PFSK-1 (cell line): ENCODE results near the gene NOP16.

Experiments
- FOXP2 ChIP-seq: optimal IDR thresholded peaks from 2 replicates; pipeline ENCODE3; 2011; ENCODE audit warnings: borderline replicate concordance, control low read depth, inconsistent platforms; ENCODE audit not compliant: insufficient read depth; ENCODE audit errors: extremely low read length, extremely low read depth
- POLR2AphosphoS5 ChIP-seq: IDR thresholded peaks from 2 replicates; pipeline ENCODE4 v1.6.1; 2012; ENCODE audit warnings: low read depth, mild to moderate bottlenecking, control low read depth, low read length, moderate library complexity
- SIN3A ChIP-seq: IDR thresholded peaks from 2 replicates; pipeline ENCODE4 v1.6.1; 2012; ENCODE audit warnings: mild to moderate bottlenecking, low read length, moderate library complexity, borderline replicate concordance; ENCODE audit not compliant: insufficient read depth
- TAF1 ChIP-seq: IDR thresholded peaks from 2 replicates; pipeline ENCODE4 v1.6.1; 2012; ENCODE audit warnings: low read length, control low read depth, borderline replicate concordance; ENCODE audit not compliant: insufficient read depth

DNA sequence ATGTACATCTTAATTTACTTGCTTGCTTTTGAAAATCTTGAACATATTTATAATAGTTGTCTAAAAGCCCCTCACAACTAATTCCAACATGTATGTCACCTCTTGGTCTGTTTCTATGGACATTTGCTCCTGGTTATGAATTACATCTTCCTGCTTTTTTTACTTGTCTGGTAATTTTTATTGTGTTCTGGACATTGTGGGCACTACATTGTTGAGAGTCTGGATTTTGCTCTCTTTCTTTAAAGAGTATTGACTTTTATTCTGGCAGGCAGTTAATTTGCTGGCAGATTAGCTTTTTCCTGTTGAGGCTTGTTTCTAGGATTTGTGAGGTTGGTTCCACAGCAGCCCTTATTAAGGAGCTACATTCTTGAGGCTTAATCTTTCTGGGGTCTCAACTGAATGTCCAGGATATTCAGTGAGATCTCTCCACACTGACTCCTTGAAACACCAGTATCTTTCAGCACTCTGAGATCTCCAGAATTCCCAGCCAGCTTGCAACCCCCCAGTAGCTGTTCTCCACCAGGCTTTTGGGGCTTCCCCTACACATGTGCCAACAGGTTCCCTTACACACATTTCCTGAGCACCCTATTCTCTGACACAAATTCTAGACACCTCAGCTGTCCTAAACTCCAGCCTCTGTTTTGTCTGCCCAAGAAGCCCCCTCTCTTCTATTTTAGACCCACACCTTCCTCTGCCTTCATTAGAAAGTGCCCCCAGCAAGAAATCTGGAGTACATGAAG is 54.2 kb downstream of the NOP16 start:
- TF ChIP-seq POLR2AphosphoS5 = no peak
- no peak for TF ChIP-seq FOXP2
- TF ChIP-seq SIN3A = no peak
- TF ChIP-seq TAF1 = no peak
